ENCODE results near the gene KCNMA1.

Gene KCNMA1

DNA sequence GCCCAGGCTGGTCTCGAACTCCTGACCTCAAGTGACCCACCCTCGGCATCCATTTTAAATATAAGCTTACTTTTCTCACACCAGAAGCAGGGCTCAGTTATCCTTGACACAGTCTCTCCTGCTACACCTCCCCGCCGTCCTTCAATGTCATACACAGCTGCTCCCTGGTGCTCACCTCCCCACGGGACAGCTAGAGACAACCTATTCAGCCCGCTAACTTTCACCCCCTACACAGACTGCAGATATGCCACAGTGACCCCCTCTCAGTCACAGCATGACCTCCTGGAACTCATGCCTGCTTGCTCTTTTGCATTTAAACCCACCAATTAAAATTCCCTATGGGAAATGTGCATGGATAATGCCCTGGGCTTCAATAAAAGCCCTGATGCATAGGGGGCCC lies 44.2 kb upstream of the KCNMA1 start:
- TF ChIP-seq, protein P1, sequence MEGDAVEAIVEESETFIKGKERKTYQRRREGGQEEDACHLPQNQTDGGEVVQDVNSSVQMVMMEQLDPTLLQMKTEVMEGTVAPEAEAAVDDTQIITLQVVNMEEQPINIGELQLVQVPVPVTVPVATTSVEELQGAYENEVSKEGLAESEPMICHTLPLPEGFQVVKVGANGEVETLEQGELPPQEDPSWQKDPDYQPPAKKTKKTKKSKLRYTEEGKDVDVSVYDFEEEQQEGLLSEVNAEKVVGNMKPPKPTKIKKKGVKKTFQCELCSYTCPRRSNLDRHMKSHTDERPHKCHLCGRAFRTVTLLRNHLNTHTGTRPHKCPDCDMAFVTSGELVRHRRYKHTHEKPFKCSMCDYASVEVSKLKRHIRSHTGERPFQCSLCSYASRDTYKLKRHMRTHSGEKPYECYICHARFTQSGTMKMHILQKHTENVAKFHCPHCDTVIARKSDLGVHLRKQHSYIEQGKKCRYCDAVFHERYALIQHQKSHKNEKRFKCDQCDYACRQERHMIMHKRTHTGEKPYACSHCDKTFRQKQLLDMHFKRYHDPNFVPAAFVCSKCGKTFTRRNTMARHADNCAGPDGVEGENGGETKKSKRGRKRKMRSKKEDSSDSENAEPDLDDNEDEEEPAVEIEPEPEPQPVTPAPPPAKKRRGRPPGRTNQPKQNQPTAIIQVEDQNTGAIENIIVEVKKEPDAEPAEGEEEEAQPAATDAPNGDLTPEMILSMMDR (IDR thresholded peaks at IDR 0.05; ENCODE audit: low read depth, low read length) = no peak
- TF ChIP-seq MYC (IDR thresholded peaks at IDR 0.05; ENCODE audit: low read depth, low read length) (no peak), POLR2A (IDR thresholded peaks at IDR 0.05; ENCODE audit: extremely low read depth, insufficient read length) (no peak)
- TF ChIP-seq, protein P2, sequence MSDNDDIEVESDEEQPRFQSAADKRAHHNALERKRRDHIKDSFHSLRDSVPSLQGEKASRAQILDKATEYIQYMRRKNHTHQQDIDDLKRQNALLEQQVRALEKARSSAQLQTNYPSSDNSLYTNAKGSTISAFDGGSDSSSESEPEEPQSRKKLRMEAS (IDR thresholded peaks at IDR 0.05; ENCODE audit: low read depth, low read length) = no peak
- DNase-seq (ENCODE audit: low read depth) = no peak
- H3K4me3 ChIP-seq (ENCODE audit: low read depth, low read length) = no peak overlapping the region

DNA sequence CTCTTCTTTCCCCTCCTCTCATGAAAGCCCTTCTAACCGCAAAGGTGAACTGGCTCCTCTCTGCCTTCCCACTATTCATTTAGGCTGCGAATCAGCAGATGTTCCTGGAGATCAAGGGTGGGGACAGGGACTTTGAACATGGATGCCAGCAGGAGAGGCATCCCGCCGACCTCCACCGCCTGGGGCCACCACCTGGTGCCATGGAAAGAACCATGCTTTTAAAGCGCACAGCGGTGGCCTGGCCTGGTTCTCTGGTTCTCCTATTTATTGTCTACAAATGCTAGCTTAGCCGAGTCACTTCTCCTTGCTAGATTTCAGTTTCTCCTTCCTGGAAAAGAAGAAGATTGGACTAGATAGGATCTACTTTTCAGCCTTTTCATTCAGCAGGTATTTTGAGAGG lies 43.2 kb upstream of the KCNMA1 start:
- TF ChIP-seq, protein P2 (IDR thresholded peaks at IDR 0.05; ENCODE audit: low read depth, low read length) = no peak
- TF ChIP-seq, protein P1 (IDR thresholded peaks at IDR 0.05; ENCODE audit: low read depth, low read length) = no peak
- TF ChIP-seq MYC (IDR thresholded peaks at IDR 0.05; ENCODE audit: low read depth, low read length) (no peak), POLR2A (IDR thresholded peaks at IDR 0.05; ENCODE audit: extremely low read depth, insufficient read length) (no peak)
- no peak overlapping the region for H3K4me3 ChIP-seq (ENCODE audit: low read depth, low read length)
- DNase-seq (ENCODE audit: low read depth) = no peak

DNA sequence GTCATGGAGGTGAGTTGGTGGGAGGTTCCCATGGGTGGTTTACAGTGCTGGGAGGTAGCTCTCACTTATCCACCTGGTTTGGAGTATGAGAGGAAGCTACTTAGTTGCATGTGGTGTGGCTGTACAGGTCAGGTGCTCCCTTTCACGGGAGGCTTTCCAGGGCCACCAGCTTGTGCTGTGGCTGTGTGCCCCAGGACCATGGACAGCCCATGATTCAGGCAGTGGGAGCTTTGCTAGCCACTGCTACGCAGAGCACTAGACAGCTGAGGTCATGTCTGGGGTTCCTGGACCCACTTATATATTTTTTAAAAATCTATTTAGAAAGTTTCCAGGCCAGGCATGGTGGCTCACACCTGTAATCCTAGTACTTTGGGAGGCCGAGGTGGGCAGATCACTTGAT lies 42.5 kb upstream of the KCNMA1 start:
- no peak for DNase-seq (ENCODE audit: low read depth)
- no peak for TF ChIP-seq MYC (IDR thresholded peaks at IDR 0.05; ENCODE audit: low read depth, low read length)
- TF ChIP-seq, protein P2 (IDR thresholded peaks at IDR 0.05; ENCODE audit: low read depth, low read length) = no peak
- TF ChIP-seq POLR2A (IDR thresholded peaks at IDR 0.05; ENCODE audit: extremely low read depth, insufficient read length) = no peak
- TF ChIP-seq, protein P1 (IDR thresholded peaks at IDR 0.05; ENCODE audit: low read depth, low read length) = no peak
- no peak overlapping the region for H3K4me3 ChIP-seq (ENCODE audit: low read depth, low read length)

DNA sequence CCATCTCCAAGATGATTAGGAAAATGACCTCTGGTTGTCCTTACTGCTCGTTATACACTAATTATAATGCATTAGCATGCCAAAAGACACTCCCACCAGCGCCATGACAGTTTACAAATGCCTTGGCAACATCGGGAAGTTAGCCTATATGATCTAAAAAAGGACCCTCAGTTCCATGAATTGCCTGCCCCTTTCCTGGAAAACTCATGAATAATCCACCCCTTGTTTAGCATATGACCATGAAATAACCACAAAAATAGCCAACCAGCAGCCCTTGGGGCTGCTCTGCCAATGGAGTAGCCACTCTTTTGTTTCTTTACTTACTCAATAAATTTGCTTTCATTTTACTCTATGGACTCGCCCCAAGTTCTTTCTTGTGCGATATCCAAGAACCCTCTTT lies 41.6 kb upstream of the KCNMA1 start:
- no peak overlapping the region for H3K4me3 ChIP-seq (ENCODE audit: low read depth, low read length)
- TF ChIP-seq POLR2A (IDR thresholded peaks at IDR 0.05; ENCODE audit: extremely low read depth, insufficient read length) (no peak), MYC (IDR thresholded peaks at IDR 0.05; ENCODE audit: low read depth, low read length) (no peak)
- TF ChIP-seq, protein P2 (IDR thresholded peaks at IDR 0.05; ENCODE audit: low read depth, low read length) = no peak
- TF ChIP-seq, protein P1 (IDR thresholded peaks at IDR 0.05; ENCODE audit: low read depth, low read length) = no peak
- DNase-seq (ENCODE audit: low read depth) = no peak

DNA sequence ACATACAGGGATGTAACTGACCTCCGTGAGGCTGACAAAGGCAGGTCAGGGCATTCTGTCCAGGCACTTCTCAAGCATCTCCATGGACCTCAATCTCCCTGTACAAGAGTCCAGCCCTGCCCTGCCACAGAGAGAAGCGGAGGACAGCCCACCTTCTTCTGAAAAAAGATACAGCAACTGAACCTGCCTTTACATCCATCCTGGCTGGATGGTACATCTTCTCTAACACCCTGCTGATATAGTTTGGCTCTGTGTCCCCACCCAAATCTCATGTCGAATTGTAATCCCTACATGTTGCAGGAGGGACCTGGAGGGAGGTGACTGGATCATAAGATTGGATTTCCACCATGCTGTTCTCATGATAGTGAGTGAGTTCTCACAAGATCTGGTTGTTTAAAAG lies 40.5 kb upstream of the KCNMA1 start:
- TF ChIP-seq, protein P2 (IDR thresholded peaks at IDR 0.05; ENCODE audit: low read depth, low read length) = no peak
- TF ChIP-seq, protein P1 (IDR thresholded peaks at IDR 0.05; ENCODE audit: low read depth, low read length) = no peak
- TF ChIP-seq POLR2A (IDR thresholded peaks at IDR 0.05; ENCODE audit: extremely low read depth, insufficient read length) = no peak
- no peak for TF ChIP-seq MYC (IDR thresholded peaks at IDR 0.05; ENCODE audit: low read depth, low read length)
- no peak for DNase-seq (ENCODE audit: low read depth)
- H3K4me3 ChIP-seq (ENCODE audit: low read depth, low read length) = no peak overlapping the region

DNA sequence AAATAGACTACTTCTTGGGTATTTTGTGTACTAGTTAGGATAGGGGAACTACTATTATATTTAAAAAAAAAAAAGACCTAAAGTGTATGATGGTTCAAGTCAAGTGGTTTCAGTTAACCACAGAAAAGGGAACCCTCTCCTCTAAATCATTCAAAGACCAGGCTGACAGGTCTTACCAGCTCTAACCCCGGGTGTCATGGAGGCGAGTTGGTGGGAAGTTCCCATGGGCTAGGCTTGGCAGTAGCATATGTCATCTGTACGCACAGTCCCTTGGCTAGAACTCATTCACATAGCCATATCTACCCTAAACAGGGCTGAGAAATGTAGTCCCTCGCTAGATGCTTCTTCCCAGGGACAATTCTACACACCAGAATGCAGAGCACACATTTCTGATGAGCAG lies 37.7 kb upstream of the KCNMA1 start:
- DNase-seq (ENCODE audit: low read depth) = peak; percentile 17
- TF ChIP-seq POLR2A (IDR thresholded peaks at IDR 0.05; ENCODE audit: extremely low read depth, insufficient read length) (no peak), MYC (IDR thresholded peaks at IDR 0.05; ENCODE audit: low read depth, low read length) (no peak)
- TF ChIP-seq, protein P2 (IDR thresholded peaks at IDR 0.05; ENCODE audit: low read depth, low read length) = no peak
- TF ChIP-seq, protein P1 (IDR thresholded peaks at IDR 0.05; ENCODE audit: low read depth, low read length) = no peak
- H3K4me3 ChIP-seq (ENCODE audit: low read depth, low read length) = no peak overlapping the region

Data from NB4 (cell line).